GM21381 (cell line): ENCODE data around the gene ZNF18.
A peak's percentile ranks its signal among the peaks of the same experiment; 100 is the strongest.

Source experiments
- ATAC-seq: cut with Tn5 transposase; IDR thresholded peaks from one replicate; pipeline ENCODE4 v1.9.1; 2021; ENCODE audit warnings: mild to moderate bottlenecking, moderate library complexity; ENCODE audit not compliant: unreplicated experiment

ZNF18 gene, protein sequence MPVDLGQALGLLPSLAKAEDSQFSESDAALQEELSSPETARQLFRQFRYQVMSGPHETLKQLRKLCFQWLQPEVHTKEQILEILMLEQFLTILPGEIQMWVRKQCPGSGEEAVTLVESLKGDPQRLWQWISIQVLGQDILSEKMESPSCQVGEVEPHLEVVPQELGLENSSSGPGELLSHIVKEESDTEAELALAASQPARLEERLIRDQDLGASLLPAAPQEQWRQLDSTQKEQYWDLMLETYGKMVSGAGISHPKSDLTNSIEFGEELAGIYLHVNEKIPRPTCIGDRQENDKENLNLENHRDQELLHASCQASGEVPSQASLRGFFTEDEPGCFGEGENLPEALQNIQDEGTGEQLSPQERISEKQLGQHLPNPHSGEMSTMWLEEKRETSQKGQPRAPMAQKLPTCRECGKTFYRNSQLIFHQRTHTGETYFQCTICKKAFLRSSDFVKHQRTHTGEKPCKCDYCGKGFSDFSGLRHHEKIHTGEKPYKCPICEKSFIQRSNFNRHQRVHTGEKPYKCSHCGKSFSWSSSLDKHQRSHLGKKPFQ

GRCh38 chr17:11997147-11997971 is at the start of gene ZNF18:
ZNF18 (minus strand) TSS chr17:11997475; CDS start chr17:11992829, 4,646 bp downstream.
- ATAC-seq = peak; percentile 96

DNA sequence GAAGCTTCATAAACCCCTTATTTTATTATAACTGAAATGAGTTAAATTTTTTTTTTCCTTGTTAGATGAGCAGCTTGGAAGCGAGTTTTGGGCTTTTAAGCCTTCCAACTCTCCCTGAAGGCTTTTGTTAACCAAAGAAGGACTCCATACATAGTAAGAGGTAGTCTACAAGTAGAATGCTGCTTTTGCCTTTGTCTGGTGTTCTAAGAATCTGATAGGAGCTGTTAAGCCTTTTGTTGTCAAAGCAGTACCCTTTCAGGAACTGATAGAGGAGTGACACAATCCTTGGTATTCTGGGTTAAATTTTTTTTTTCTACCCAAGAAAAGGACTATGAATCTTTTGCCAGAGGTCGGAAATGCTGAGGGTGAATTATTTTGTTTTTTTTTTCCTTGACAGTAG is 49.5 kb upstream of the ZNF18 start:
- no peak for ATAC-seq

- no peak for ATAC-seq
Measured at GRCh38 chr17:12043702-12044101, 46.4 kb upstream of the ZNF18 start.

DNA sequence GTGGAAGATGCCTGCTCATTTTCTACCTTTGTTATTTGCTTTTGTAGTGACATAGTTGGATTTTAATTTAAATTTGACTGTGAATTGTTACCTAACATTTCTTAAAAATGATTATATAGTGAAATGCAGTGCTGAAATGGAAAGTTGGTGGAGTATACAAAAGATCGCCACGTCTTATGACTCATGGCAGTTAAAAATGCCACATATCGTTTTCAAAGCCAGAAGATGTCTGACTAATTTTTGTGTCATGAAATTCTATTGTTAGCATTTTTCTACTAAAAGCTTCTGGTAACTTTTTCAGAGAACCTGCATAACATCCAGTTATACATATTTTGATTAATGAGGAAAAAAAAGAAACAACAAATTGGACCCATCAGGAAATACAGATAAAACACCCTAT is 44.0 kb upstream of the ZNF18 start:
- no peak for ATAC-seq

DNA sequence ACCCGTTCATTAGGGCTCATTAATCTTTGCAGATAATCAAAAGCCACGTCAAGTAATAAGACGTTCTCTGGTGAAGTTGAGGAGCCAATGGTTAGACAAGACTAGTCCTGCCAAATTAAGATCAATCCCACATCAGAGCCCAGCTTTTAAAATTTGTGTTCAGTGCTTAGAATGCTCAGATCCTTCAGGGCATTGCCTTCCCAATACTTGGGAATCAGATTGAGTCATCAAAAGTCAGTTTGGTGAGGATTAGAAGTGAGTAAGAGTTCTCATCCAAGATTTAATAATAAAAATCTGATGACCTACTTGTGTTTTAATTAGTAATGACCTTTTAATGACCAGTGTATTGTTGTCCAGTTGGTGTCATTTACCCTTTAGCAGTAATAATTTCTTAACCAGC is 43.2 kb upstream of the ZNF18 start:
- ATAC-seq = no peak

GRCh38 chr17:12037970-12038369 is 40.7 kb upstream of the ZNF18 start:
- no peak for ATAC-seq

GRCh38 chr17:12035673-12036072 is 38.4 kb upstream of the ZNF18 start:
- no peak for ATAC-seq

DNA sequence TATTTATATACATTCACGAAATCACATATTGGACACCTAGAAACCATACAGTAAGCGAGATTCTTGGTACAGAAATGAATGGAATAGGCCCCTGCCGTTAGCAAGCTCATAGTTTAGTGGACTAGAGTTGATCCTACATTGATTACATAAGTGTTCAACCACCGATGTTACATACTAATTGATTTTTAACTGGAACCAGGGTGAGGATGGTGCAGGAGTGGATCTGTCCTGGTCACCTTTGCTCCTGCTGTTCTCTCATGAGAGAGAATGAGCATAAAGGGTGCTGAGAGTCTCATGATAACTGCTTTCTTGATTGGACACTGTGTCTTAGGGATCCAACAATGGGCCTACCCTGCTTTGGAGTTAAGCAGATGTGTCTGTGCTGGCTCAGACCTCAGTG is 37.3 kb upstream of the ZNF18 start:
- no peak for ATAC-seq

DNA sequence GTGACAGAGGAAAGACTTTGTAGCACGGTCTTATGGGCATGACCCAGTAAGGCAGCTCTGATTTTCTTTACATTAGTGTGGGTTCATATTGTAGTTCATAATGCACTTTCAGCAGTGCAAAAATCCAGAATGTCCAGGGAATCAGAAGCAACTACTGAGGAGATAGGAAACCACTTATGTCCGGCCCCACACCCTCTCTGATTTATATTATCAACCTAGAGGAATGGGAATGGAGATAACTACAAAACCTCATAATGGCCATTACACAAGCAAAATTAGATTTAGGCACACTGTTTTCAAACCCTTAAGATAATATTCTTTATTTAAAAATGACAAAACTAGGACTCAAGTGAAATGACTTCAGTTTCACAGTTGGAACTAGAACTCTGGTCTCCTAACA is 31.3 kb upstream of the ZNF18 start:
- ATAC-seq = no peak

GRCh38 chr17:12027658-12028057 is 30.4 kb upstream of the ZNF18 start:
- no peak for ATAC-seq

DNA sequence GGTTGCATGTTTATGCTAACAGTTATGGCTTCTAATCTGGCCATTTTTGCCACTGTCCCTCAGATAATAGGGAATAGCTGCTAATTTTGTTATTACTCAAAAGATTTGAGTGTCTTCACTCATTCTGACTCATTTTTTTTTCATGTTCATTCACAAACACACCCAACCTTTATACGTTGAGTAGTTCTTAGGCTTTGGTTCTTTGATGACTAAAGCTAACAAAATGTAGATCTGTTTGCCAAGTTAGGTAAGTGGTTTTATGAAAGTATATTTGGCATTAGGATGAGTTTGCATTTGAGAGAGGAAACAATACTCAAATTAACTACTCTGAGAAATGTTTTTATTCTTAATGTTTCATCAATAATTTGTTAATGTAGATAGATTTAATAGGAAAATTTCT is 27.1 kb upstream of the ZNF18 start:
- no peak for ATAC-seq

- no peak for ATAC-seq
Measured at GRCh38 chr17:12022310-12022709, 25.0 kb upstream of the ZNF18 start.

- ATAC-seq = no peak
Measured at GRCh38 chr17:12021623-12022140, 24.4 kb upstream of the ZNF18 start.

GRCh38 chr17:12020642-12021622 is 23.7 kb upstream of the ZNF18 start, which contains the start of gene MAP2K4:
MAP2K4 (plus strand) TSS chr17:12020877; CDS start chr17:12020887, 10 bp downstream.
- peak; percentile 92 for ATAC-seq

GRCh38 chr17:12007466-12007865 is 10.2 kb upstream of the ZNF18 start:
- no peak for ATAC-seq

DNA sequence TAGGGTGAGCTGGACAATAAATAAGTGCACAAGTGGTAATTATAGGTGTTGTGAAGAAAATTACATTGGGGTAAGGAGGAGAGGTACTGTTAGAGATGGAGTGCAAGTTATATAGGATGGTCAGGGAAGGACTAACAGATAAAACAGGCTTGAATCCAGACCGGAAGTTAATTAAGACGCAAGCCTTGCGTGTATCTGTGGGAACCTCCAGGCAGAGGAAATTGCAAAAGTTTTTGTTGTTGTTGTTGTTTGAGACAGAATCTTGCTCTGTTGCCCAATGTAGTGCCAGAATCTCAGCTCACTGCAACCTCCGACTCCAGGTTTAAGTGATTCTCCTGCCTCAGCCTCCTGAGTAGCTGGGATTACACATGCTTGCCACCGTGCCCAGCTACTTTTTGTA is 2.4 kb upstream of the ZNF18 start:
- no peak for ATAC-seq

DNA sequence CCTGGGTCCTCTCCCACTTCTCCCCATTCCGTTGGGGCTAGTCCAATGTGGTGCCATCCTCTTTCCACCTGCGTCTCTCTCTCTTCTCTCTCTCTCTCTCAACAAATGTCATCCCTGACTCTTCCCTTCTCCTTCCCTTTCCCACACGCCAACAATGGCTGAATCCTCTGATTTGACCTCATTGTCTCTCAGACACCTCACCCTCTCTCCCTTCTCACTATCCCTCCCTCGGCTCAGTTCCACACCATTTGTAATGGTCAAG is 628 bp upstream of the ZNF18 start:
- no peak for ATAC-seq

DNA sequence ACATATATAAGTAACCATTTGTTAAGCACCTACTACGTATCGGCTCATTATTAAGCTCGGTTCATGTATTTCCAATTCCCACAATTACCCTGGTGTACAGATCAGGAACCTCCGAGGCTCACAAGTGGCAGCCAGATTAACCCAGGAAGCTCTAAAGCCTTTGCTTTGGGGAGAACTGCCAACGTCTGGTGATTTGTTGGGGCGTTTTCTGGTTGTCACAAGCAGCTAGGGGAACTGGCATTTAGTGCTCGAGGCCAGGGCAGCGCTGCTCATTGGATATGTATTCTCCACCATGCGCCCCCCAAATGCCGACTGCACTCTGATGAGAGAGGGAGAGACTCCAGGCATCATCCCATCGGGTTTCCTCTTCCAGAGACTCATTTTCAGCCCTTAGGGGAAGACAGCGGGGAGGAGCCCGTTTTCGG is 541 bp downstream of the ZNF18 start:
- ATAC-seq = peak; percentile 28

- no peak for ATAC-seq
Measured at GRCh38 chr17:11991461-11991860, 5.8 kb downstream of the ZNF18 start.

GRCh38 chr17:11990363-11990983 is 6.8 kb downstream of the ZNF18 start:
- no peak for ATAC-seq
